NCI-H2029 treated with DMSO at 0.1 percent for 48 hours (cell line): ENCODE measurements around the gene MYL11.

ENCODE experiments used
- DNase-seq: peaks from one replicate; lab custom pipeline; 2025; lab: John Stamatoyannopoulos, UW

MYL11 gene

GRCh38 chr16:30354423-30355143 lies 20.0 kb upstream of the MYL11 start:
- no peak for DNase-seq

- DNase-seq = peak; percentile 92
Measured at GRCh38 chr16:30355144-30355953, 19.3 kb upstream of the MYL11 start, which contains the start of gene CD2BP2. Gene CD2BP2, minus strand, starts transcription at chr16:30355308. Its CDS starts 627 bp downstream, at chr16:30354681.

GRCh38 chr16:30355954-30356308 lies 18.7 kb upstream of the MYL11 start:
- DNase-seq = peak; percentile 17

- peak; percentile 52 for DNase-seq
Measured at GRCh38 chr16:30356401-30357084, 18.1 kb upstream of the MYL11 start.

GRCh38 chr16:30357085-30357714 lies 17.4 kb upstream of the MYL11 start:
- DNase-seq = no peak

GRCh38 chr16:30357715-30358576 lies 16.7 kb upstream of the MYL11 start:
- DNase-seq = no peak

GRCh38 chr16:30358577-30358936 lies 16.0 kb upstream of the MYL11 start:
- no peak for DNase-seq

GRCh38 chr16:30358990-30359870 lies 15.4 kb upstream of the MYL11 start:
- no peak for DNase-seq

GRCh38 chr16:30359871-30360170 lies 14.8 kb upstream of the MYL11 start:
- no peak for DNase-seq

GRCh38 chr16:30361180-30361579 lies 13.4 kb upstream of the MYL11 start:
- DNase-seq = no peak

GRCh38 chr16:30365200-30365599 lies 9.4 kb upstream of the MYL11 start:
- DNase-seq = no peak

GRCh38 chr16:30366511-30366910 lies 8.1 kb upstream of the MYL11 start:
- DNase-seq = no peak

GRCh38 chr16:30367349-30368009 lies 7.1 kb upstream of the MYL11 start:
- DNase-seq = no peak

GRCh38 chr16:30368122-30368791 lies 6.3 kb upstream of the MYL11 start:
- no peak for DNase-seq

GRCh38 chr16:30368792-30369090 lies 5.9 kb upstream of the MYL11 start:
- no peak for DNase-seq

- no peak for DNase-seq
Measured at GRCh38 chr16:30369091-30369937, 5.3 kb upstream of the MYL11 start.

GRCh38 chr16:30369938-30370455 lies 4.6 kb upstream of the MYL11 start:
- no peak for DNase-seq

- DNase-seq = peak; percentile 99
Measured at GRCh38 chr16:30370456-30371247, 4.0 kb upstream of the MYL11 start, which contains the start of gene TBC1D10B. Gene TBC1D10B, minus strand, starts transcription at chr16:30370494. Its CDS starts 311 bp downstream, at chr16:30370183.
